ENCODE data around the gene FBXW5.

- TF ChIP-seq CTCF (IDR thresholded peaks at IDR 0.05) (no peak), POLR2A (IDR thresholded peaks at IDR 0.05) (no peak)
Measured at GRCh38 chr9:136930014-136930413, 14.5 kb downstream of the FBXW5 start.
